Thoracic aorta (tissue), 2 donors: ENCODE results near the gene PITX1. TPM values are rescaled to one million over a fixed set of nuclear protein-coding genes. Genes with fewer than 3 reads are reported as not detected.

ENCODE experiments used
- ATAC-seq: fragments of 150-250 bp; one replicate; pipeline ENCODE4 v1.8.0; 2017; ENCODE audit warnings: low read depth; ENCODE audit not compliant: insufficient number of reproducible peaks, low FRiP score
- DNase-seq: peaks from one replicate; pipeline ENCODE4 v3.0.0-alpha.2; 2020; ENCODE audit warnings: low spot score
- H3K27ac ChIP-seq, 2 donors: fragments of 200-600 bp; sonication (generic); 1 replicate in 1 of 2; 2 replicates in 1 of 2; pipeline ENCODE4 v1.5.1; 2016; ENCODE audit warnings: mild to moderate bottlenecking in 2 of 2, moderate library complexity in 2 of 2
- H3K27me3 ChIP-seq: fragments of 200-600 bp; sonication (generic); replicated peaks from 2 replicates; pipeline ENCODE4 v1.6.0; 2016; ENCODE audit warnings: mild to moderate bottlenecking; ENCODE audit not compliant: insufficient read depth
- H3K36me3 ChIP-seq: fragments of 200-600 bp; sonication (generic); one replicate; pipeline ENCODE4 v1.5.1; 2016
- H3K4me1 ChIP-seq, 2 donors: fragments of 200-600 bp; sonication (generic); 1 replicate in 1 of 2; 2 replicates in 1 of 2; pipeline versions ENCODE4 v1.5.1 to v1.6.0; 2016; ENCODE audit warnings: low read depth in 2 of 2, mild to moderate bottlenecking in 1 of 2; ENCODE audit not compliant: control insufficient read depth in 1 of 2
- H3K4me3 ChIP-seq: fragments of 200-600 bp; sonication (generic); 2 replicates; pipeline ENCODE4 v1.5.1; 2016; ENCODE audit warnings: mild to moderate bottlenecking
- H3K9me3 ChIP-seq: fragments of 200-600 bp; sonication (generic); 2 replicates; pipeline ENCODE4 v1.5.1; 2016
- CTCF ChIP-seq: fragments of 200-600 bp; sonication (generic); IDR thresholded peaks from one replicate; pipeline ENCODE4 v1.5.1; 2019; ENCODE audit warnings: antibody characterized with exemption
- total RNA-seq, 2 donors: library from RNA; depleted of rRNA; stranded (reverse); fragments of >200 nt; gene quantifications; one replicate each; pipeline versions ENCODE4 v1.1.0 to v1.2.3, GENCODE V29; 2016

Gene PITX1
- total RNA-seq, 2 donors from 2014 or later: not detected

DNA sequence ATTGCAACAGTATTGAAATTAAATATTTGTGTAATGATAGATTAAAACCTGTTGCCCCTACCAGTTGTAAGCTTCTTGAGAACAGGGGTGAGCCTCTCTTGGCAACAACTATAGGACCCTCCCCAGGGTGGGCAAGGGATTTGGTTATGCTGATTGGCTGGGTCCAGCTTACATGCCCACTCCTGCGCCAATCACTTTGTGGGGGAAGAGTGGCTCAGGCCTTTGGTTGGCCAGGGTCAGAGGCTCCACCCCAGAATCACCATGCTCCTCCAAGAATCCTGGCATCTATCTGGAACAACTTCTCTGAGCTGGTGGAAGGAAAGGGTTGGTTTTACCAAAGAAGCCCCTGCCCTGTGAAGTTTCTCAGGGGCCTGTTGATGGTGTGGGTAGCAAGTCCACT, 8.6 kb upstream of the PITX1 start:
- ATAC-seq (no peak), DNase-seq (no peak)
- Histone ChIP-seq H3K4me1 (peaks cover 9 to 22% of the 10 kb centered on the region in 2 donors), H3K27ac (no peak overlapping the region), H3K27me3 (peaks cover 27% of the 10 kb centered on the region), H3K36me3 (no peaks in the 10 kb centered on the region), H3K4me3 (no peak overlapping the region), H3K9me3 (no peaks in the 10 kb centered on the region)
- TF ChIP-seq CTCF: no peak

GRCh38 chr5:135041726-135042125, 7.7 kb upstream of the PITX1 start:
- H3K36me3 ChIP-seq: no peaks in the 10 kb centered on the region
- ATAC-seq (no peak), DNase-seq (no peak)
- H3K4me3 ChIP-seq: no peak overlapping the region
- no peak overlapping the region for H3K27ac ChIP-seq
- H3K27me3 ChIP-seq: peaks cover 36% of the 10 kb centered on the region
- no peak for TF ChIP-seq CTCF
- no peaks in the 10 kb centered on the region for H3K9me3 ChIP-seq
- peaks cover 9 to 22% of the 10 kb centered on the region in 2 donors for H3K4me1 ChIP-seq

DNA sequence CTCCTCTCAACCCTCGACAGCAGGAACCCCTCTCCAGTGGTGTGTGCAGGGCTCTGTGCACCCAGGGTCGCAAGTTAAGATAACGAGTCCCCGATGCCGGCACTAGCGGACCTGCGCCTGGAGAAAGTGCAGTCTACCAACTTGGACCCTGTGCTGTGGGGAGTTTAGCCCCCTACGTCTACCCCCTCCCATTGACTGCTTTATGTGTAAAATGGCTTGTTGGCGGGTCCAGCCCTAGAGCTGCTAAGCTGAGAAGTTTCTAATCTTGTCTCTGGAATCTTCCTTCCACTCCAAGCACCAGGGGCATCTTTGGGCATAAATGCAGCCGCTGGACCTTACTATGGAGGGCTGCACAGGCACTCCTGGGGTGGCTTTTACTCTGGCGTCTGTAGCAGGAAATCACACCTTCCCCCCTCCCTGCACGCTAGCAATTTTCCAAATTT, 7.1 kb upstream of the PITX1 start:
- no peak for ATAC-seq
- peaks cover 9 to 22% of the 10 kb centered on the region in 2 donors for H3K4me1 ChIP-seq
- H3K4me3 ChIP-seq: no peak overlapping the region
- H3K9me3 ChIP-seq: no peaks in the 10 kb centered on the region
- TF ChIP-seq CTCF: no peak
- peaks cover 38% of the 10 kb centered on the region for H3K27me3 ChIP-seq
- no peak for DNase-seq
- no peaks in the 10 kb centered on the region for H3K36me3 ChIP-seq
- H3K27ac ChIP-seq: no peak overlapping the region

DNA sequence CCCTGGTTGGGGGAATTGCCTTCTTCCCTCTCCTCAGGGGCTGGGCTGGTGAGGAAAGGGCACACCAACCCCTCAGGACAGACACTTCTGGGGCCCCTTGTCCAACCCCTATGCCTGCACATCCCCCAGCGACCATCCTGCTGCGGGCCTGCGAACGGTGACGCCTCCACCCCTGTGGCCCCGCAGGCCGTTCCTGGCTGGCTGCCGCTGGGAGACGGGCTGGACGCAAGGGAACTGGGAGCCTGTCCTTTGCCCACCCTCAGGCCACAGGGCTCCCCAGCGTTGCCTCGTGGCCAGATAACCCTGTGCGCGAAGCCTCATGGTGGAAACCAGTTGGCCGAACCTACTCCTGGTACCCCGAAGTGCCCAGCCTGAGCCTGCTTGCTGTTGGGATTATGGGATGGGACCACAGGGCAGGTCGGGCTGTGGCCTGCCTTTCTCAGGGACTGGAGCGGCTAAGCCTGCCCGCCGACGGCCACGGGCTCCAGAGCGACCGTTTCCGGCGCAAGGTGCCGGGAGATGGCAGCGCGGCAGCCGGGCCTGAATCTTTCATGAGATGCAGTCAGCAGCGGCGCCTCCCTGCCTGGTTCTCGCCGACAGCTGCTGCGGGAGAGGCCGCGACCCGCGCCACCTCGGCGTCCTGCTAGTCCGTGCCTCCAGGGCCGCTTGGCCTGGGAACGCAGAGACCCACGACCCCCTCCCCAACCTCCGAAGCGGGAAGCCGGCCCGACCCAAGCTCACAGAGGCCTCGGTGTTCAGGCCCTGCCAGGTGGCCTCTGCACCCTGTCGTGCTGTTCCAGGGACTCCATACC, 6.5 kb upstream of the PITX1 start:
- Histone ChIP-seq H3K27me3 (peaks cover 38% of the 10 kb centered on the region), H3K9me3 (no peaks in the 10 kb centered on the region), H3K4me3 (no peak overlapping the region), H3K27ac (no peak overlapping the region), H3K36me3 (no peaks in the 10 kb centered on the region), H3K4me1 (peaks cover 9 to 22% of the 10 kb centered on the region in 2 donors)
- DNase-seq: no peak
- TF ChIP-seq CTCF: no peak
- no peak for ATAC-seq

- Histone ChIP-seq H3K4me3 (peak overlapping the region; percentile 56), H3K4me1 (peaks cover 9 to 22% of the 10 kb centered on the region in 2 donors), H3K9me3 (no peaks in the 10 kb centered on the region), H3K27ac (no peak overlapping the region), H3K27me3 (peaks cover 38% of the 10 kb centered on the region), H3K36me3 (no peaks in the 10 kb centered on the region)
- DNase-seq (no peak), ATAC-seq (no peak)
- TF ChIP-seq CTCF: no peak
Observed at GRCh38 chr5:135040034-135040332, 6.0 kb upstream of the PITX1 start.
